T-helper 2 cell treated with Interferon-gamma antibody and Interleukin-4, amounts not matched to agents 5 μg/mL and 100 μg/mL, for 36 hours (primary cell): ENCODE results near the gene NXPH2.
"Not testable (repeated sequence)": the region's sequence is repeated elsewhere in the genome, so short reads cannot be mapped to it uniquely, and the experiment has no call there.

Source experiments
- DNase-seq: peaks from one replicate; pipeline ENCODE4 v3.0.0; 2021; ENCODE audit warnings: low spot score
- H3K27ac Mint-ChIP-seq: one replicate; pipeline ENCODE4 v1.8.0; 2021; ENCODE audit warnings: mild to moderate bottlenecking, mixed read lengths
- H3K27me3 Mint-ChIP-seq: one replicate; pipeline ENCODE4 v1.8.0; 2021; ENCODE audit warnings: low read depth, mixed read lengths
- H3K36me3 Mint-ChIP-seq: one replicate; pipeline ENCODE4 v1.8.0; 2021; ENCODE audit warnings: low read depth, mixed read lengths
- H3K4me1 Mint-ChIP-seq: one replicate; pipeline ENCODE4 v1.8.0; 2021; ENCODE audit warnings: low read depth, mixed read lengths
- H3K4me3 Mint-ChIP-seq: one replicate; pipeline ENCODE4 v1.8.0; 2022; ENCODE audit warnings: mild to moderate bottlenecking, moderate library complexity, mixed read lengths
- H3K9me3 Mint-ChIP-seq: one replicate; pipeline ENCODE4 v1.8.0; 2021; ENCODE audit warnings: mixed read lengths

NXPH2 gene

GRCh38 chr2:138670734-138671133, 109.5 kb downstream of the NXPH2 start:
- H3K4me1 Mint-ChIP-seq = no peaks in the 10 kb centered on the region
- no peaks in the 10 kb centered on the region for H3K36me3 Mint-ChIP-seq
- no peak for DNase-seq
- no peak overlapping the region for H3K27ac Mint-ChIP-seq
- no peaks in the 10 kb centered on the region for H3K27me3 Mint-ChIP-seq
- H3K9me3 Mint-ChIP-seq = no peaks in the 10 kb centered on the region
- H3K4me3 Mint-ChIP-seq = no peak overlapping the region

GRCh38 chr2:138665937-138666336, 114.3 kb downstream of the NXPH2 start:
- Mint-ChIP-seq H3K9me3 (no peaks in the 10 kb centered on the region), H3K4me3 (no peak overlapping the region), H3K4me1 (no peaks in the 10 kb centered on the region), H3K27me3 (peaks cover 2% of the 10 kb centered on the region), H3K36me3 (no peaks in the 10 kb centered on the region), H3K27ac (no peak overlapping the region)
- DNase-seq = no peak

GRCh38 chr2:138658187-138658894, 121.8 kb downstream of the NXPH2 start:
- Mint-ChIP-seq H3K4me3 (no peak overlapping the region), H3K27me3 (peaks cover 2% of the 10 kb centered on the region), H3K27ac (no peak overlapping the region), H3K9me3 (no peaks in the 10 kb centered on the region), H3K36me3 (no peaks in the 10 kb centered on the region), H3K4me1 (no peaks in the 10 kb centered on the region)
- DNase-seq = no peak

- H3K4me3 Mint-ChIP-seq = no peak overlapping the region
- H3K36me3 Mint-ChIP-seq = no peaks in the 10 kb centered on the region
- H3K27ac Mint-ChIP-seq = no peak overlapping the region
- H3K9me3 Mint-ChIP-seq = no peaks in the 10 kb centered on the region
- DNase-seq = no peak
- H3K4me1 Mint-ChIP-seq = no peaks in the 10 kb centered on the region
- H3K27me3 Mint-ChIP-seq = no peaks in the 10 kb centered on the region
Observed at GRCh38 chr2:138654146-138654545, 126.0 kb downstream of the NXPH2 start.

- DNase-seq = no peak
- Mint-ChIP-seq H3K27me3 (no peaks in the 10 kb centered on the region), H3K9me3 (no peaks in the 10 kb centered on the region), H3K4me3 (no peak overlapping the region), H3K36me3 (no peaks in the 10 kb centered on the region), H3K4me1 (no peaks in the 10 kb centered on the region), H3K27ac (no peak overlapping the region)
Observed at GRCh38 chr2:138652378-138652777, 127.8 kb downstream of the NXPH2 start.

DNA sequence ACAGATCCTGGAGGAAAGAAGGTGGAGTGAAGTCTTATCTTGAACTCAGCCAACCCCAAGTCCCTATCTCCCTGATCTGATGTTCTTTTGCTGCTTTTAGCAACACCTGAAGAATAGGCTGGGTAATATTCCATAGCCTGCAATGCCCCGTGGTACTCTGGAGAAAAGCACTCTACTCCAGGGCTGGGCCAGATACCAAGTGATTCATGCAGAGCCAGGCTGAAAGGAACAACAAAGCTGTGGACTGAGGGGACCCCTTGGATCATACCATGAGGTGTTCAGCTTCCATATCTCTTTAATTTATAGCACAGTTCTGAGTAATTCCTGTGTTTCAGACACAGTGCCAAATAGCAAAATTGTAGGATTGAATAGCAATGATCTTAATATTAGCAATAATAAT, 130.6 kb downstream of the NXPH2 start:
- DNase-seq = no peak
- Mint-ChIP-seq H3K27ac (no peak overlapping the region), H3K4me3 (no peak overlapping the region), H3K4me1 (no peaks in the 10 kb centered on the region), H3K36me3 (no peaks in the 10 kb centered on the region), H3K27me3 (no peaks in the 10 kb centered on the region), H3K9me3 (no peaks in the 10 kb centered on the region)

- no peak overlapping the region for H3K27ac Mint-ChIP-seq
- H3K4me3 Mint-ChIP-seq = no peak overlapping the region
- no peak for DNase-seq
- no peaks in the 10 kb centered on the region for H3K4me1 Mint-ChIP-seq
- H3K36me3 Mint-ChIP-seq = no peaks in the 10 kb centered on the region
- no peaks in the 10 kb centered on the region for H3K9me3 Mint-ChIP-seq
- H3K27me3 Mint-ChIP-seq = no peaks in the 10 kb centered on the region
Observed at GRCh38 chr2:138648606-138649005, 131.6 kb downstream of the NXPH2 start.

DNA sequence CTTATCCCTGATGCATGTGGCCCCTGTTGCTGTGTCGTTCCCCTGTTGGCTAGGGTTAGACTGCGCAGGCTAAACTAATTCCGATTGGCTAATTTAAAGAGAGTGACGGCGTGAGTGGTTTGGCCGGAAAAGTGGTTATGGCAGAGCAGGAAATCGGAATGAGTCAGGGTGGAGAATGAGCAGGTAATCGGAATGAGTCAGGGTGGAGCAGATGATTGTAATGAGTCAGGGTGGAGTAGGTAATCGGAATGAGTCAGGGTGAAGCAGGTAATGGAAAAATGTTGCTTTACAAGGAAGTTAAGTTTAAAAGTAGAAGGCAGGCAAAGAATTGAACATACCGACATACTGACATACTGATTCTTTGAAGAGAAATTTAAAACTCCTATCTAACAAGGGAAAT, 135.4 kb downstream of the NXPH2 start:
- H3K36me3 Mint-ChIP-seq, H3K4me3 Mint-ChIP-seq, DNase-seq, H3K9me3 Mint-ChIP-seq, H3K27ac Mint-ChIP-seq, H3K27me3 Mint-ChIP-seq, H3K4me1 Mint-ChIP-seq: not testable (repeated sequence)

- H3K27me3 Mint-ChIP-seq = no peaks in the 10 kb centered on the region
- no peak for DNase-seq
- H3K4me1 Mint-ChIP-seq = no peaks in the 10 kb centered on the region
- H3K4me3 Mint-ChIP-seq = no peak overlapping the region
- no peaks in the 10 kb centered on the region for H3K36me3 Mint-ChIP-seq
- H3K27ac Mint-ChIP-seq = no peak overlapping the region
- H3K9me3 Mint-ChIP-seq = no peaks in the 10 kb centered on the region
Observed at GRCh38 chr2:138640921-138641676, 139.1 kb downstream of the NXPH2 start.

GRCh38 chr2:138637686-138638085, 142.5 kb downstream of the NXPH2 start:
- Mint-ChIP-seq H3K4me1 (no peaks in the 10 kb centered on the region), H3K9me3 (no peaks in the 10 kb centered on the region), H3K36me3 (no peaks in the 10 kb centered on the region), H3K4me3 (no peak overlapping the region), H3K27ac (no peak overlapping the region), H3K27me3 (no peaks in the 10 kb centered on the region)
- DNase-seq = no peak

DNA sequence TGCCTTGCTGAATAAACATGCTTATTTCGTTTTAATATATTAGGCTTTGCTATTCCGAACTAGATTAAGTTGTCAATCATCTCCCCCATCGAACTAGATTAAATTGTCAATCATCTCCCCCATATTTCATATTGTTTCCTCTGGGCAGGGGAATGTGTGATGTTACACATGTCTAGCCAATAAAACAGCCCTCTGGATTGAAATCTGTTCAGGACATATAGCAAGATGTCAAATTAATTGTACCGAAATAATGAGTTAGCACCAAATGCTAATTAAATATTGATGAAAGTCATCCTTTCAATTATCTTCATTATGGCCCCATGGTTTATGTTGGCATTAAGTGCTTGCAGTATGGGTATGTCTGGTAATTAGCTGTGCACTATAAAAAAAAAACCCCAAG, 143.1 kb downstream of the NXPH2 start:
- Mint-ChIP-seq H3K4me1 (no peaks in the 10 kb centered on the region), H3K27me3 (no peaks in the 10 kb centered on the region), H3K4me3 (no peak overlapping the region), H3K9me3 (no peaks in the 10 kb centered on the region), H3K27ac (no peak overlapping the region), H3K36me3 (no peaks in the 10 kb centered on the region)
- no peak for DNase-seq

DNA sequence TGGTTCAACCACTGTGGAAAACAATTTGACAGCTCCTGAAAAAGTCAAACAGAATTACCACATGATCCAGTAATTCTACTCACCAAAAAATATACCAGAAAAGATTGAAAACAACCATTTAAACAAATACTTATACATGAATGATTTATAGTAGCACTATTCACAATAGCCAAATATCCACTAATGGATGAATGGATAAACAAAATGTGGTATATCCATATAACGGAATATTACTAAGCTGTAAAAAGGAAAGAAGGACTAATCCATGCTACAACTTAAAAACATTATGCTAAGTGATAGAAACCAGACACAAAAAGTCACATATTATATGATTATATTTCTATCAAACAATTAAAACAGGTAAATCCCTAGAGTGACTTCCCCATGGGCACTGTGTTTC, 147.1 kb downstream of the NXPH2 start:
- no peaks in the 10 kb centered on the region for H3K36me3 Mint-ChIP-seq
- H3K27ac Mint-ChIP-seq = no peak overlapping the region
- no peaks in the 10 kb centered on the region for H3K9me3 Mint-ChIP-seq
- H3K27me3 Mint-ChIP-seq = no peaks in the 10 kb centered on the region
- H3K4me1 Mint-ChIP-seq = no peaks in the 10 kb centered on the region
- no peak overlapping the region for H3K4me3 Mint-ChIP-seq
- no peak for DNase-seq

- Mint-ChIP-seq H3K27ac (no peak overlapping the region), H3K36me3 (no peaks in the 10 kb centered on the region), H3K4me3 (no peak overlapping the region), H3K4me1 (no peaks in the 10 kb centered on the region), H3K9me3 (no peaks in the 10 kb centered on the region), H3K27me3 (no peaks in the 10 kb centered on the region)
- no peak for DNase-seq
Observed at GRCh38 chr2:138632066-138632620, 148.0 kb downstream of the NXPH2 start.

GRCh38 chr2:138630164-138630563, 150.0 kb downstream of the NXPH2 start:
- Mint-ChIP-seq H3K4me3 (no peak overlapping the region), H3K27ac (no peak overlapping the region), H3K4me1 (no peaks in the 10 kb centered on the region), H3K9me3 (no peaks in the 10 kb centered on the region), H3K27me3 (no peaks in the 10 kb centered on the region), H3K36me3 (no peaks in the 10 kb centered on the region)
- DNase-seq = no peak
